GM23248 (cell line): Measurements from ENCODE around the gene IL18RAP. TPM values are rescaled to one million over a fixed set of nuclear protein-coding genes. Genes with fewer than 3 reads are reported as not detected.

Experiments used
- DNase-seq: peaks from one replicate; pipeline ENCODE4 v3.0.0-alpha.2; 2015
- H2AFZ ChIP-seq: fragments of 200-600 bp; sonication (generic); 2 replicates; pipeline ENCODE4 v1.6.1; 2016; ENCODE audit warnings: antibody characterized with exemption
- H3F3A ChIP-seq: fragments of 200-600 bp; sonication (generic); 2 replicates; pipeline ENCODE4 v1.6.1; 2016; ENCODE audit warnings: mild to moderate bottlenecking, antibody characterized with exemption, mixed run types; ENCODE audit not compliant: insufficient read depth
- H3K27ac ChIP-seq: fragments of 200-600 bp; sonication (generic); 2 replicates; pipeline ENCODE4 v1.5.1; 2016; ENCODE audit warnings: mild to moderate bottlenecking
- H3K27me3 ChIP-seq: fragments of 200-600 bp; sonication (generic); replicated peaks from 2 replicates; pipeline ENCODE4 v1.6.1; 2016; ENCODE audit warnings: mild to moderate bottlenecking; ENCODE audit not compliant: insufficient read depth
- H3K36me3 ChIP-seq: fragments of 200-600 bp; sonication (generic); 2 replicates; pipeline ENCODE4 v1.6.1; 2016; ENCODE audit warnings: low read depth, mild to moderate bottlenecking
- H3K4me1 ChIP-seq: fragments of 200-600 bp; sonication (generic); 2 replicates; pipeline ENCODE4 v1.6.1; 2016; ENCODE audit warnings: mild to moderate bottlenecking; ENCODE audit not compliant: insufficient read depth
- H3K4me2 ChIP-seq: fragments of 200-600 bp; sonication (generic); one replicate; pipeline ENCODE4 v1.6.1; 2016; ENCODE audit warnings: mild to moderate bottlenecking; ENCODE audit not compliant: unreplicated experiment
- H3K4me3 ChIP-seq: fragments of 200-600 bp; sonication (generic); 2 replicates; pipeline ENCODE4 v1.5.1; 2016; ENCODE audit warnings: mild to moderate bottlenecking
- H3K79me2 ChIP-seq: fragments of 200-600 bp; sonication (generic); 2 replicates; pipeline ENCODE4 v1.6.1; 2016; ENCODE audit warnings: mild to moderate bottlenecking; ENCODE audit not compliant: insufficient read depth
- H3K9ac ChIP-seq: fragments of 200-600 bp; sonication (generic); 2 replicates; pipeline ENCODE4 v1.6.1; 2016; ENCODE audit warnings: mild to moderate bottlenecking
- H3K9me2 ChIP-seq: fragments of 200-600 bp; sonication (generic); 2 replicates; pipeline ENCODE4 v1.6.1; 2016; ENCODE audit warnings: mixed run types, mild to moderate bottlenecking, moderate library complexity; ENCODE audit not compliant: insufficient read depth
- H3K9me3 ChIP-seq: fragments of 200-600 bp; sonication (generic); one replicate; pipeline ENCODE4 v1.6.1; 2017; ENCODE audit warnings: low read depth
- H4K20me1 ChIP-seq: fragments of 200-600 bp; sonication (generic); 2 replicates; pipeline ENCODE4 v1.6.0; 2016; ENCODE audit not compliant: insufficient read depth
- EZH2 ChIP-seq: fragments of 200-600 bp; sonication (generic); IDR thresholded peaks from 2 replicates; pipeline ENCODE4 v1.6.1; 2018; ENCODE audit warnings: antibody characterized with exemption, mild to moderate bottlenecking; ENCODE audit not compliant: insufficient read depth, poor library complexity, severe bottlenecking
- EZH2phosphoT487 ChIP-seq: fragments of 200-600 bp; sonication (generic); IDR thresholded peaks from 2 replicates; pipeline ENCODE4 v1.6.1; 2018; ENCODE audit warnings: antibody characterized with exemption, moderate library complexity, mild to moderate bottlenecking, low read depth; ENCODE audit not compliant: insufficient read depth
- WGBS, 2 experiments: methylation state at CpG; one replicate each; pipeline ENCODE4 v1.1.6; 2015 to 2017; ENCODE audit warnings: low lambda C conversion rate in 2 of 2, low coverage in 1 of 2; ENCODE audit errors: missing lambda C conversion rate in 2 of 2; 5-methylcytosine and 5-hydroxymethylcytosine counted together
- in situ Hi-C: fragments of 300-500 bp; cut with MboI; formaldehyde crosslinking; loops from 2 replicates; pipeline ENCODE4 v1.15.0; 2020
- polyA plus RNA-seq: library from polyadenylated mRNA; unstranded; fragments of >200 nt; fragmentation: Nextera tagmentation; extraction: Ambion mirVana; gene quantifications from 2 replicates; pipeline ENCODE4 v1.2.1, GENCODE V29; 2016
- total RNA-seq: library from RNA; depleted of rRNA; stranded (reverse); fragments of >200 nt; shearing (Covaris generic); gene quantifications from 2 replicates; pipeline ENCODE4 v1.2.3, GENCODE V29; 2014

Gene IL18RAP
- total and polyA plus RNA-seq, 2 experiments from 2014 or later: 0.11 TPM; not detected in 1

DNA sequence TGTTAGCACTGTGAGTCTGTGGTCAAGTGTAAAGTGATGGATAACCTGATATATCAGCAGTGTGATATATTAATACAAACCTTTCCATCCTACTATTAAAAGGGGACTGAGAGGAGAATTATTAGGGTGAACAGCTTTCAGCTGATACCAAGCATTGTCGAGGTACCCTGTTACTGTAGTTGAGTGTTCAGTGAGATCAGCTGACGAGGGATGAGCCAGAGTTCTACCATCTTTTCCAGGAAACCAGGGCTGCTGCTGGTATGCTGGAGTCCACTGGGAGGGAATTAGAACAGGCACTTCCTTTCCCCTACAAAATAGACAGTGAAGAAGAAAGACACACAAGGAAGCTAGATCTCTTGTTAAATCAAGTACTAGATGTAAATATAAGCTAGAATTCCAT is 408 bp downstream of the IL18RAP start:
- Histone ChIP-seq H3K4me1 (no peaks in the 10 kb centered on the region), H3F3A (no peaks in the 10 kb centered on the region), H3K9me2 (no peaks in the 10 kb centered on the region), H3K9me3 (no peaks in the 10 kb centered on the region), H3K4me2 (no peak overlapping the region), H3K79me2 (no peaks in the 10 kb centered on the region), H3K9ac (no peak overlapping the region), H3K27ac (no peak overlapping the region), H2AFZ (no peak overlapping the region), H3K27me3 (peaks cover 44% of the 10 kb centered on the region), H3K4me3 (no peak overlapping the region), H4K20me1 (no peaks in the 10 kb centered on the region), H3K36me3 (no peaks in the 10 kb centered on the region)
- TF ChIP-seq EZH2 (no peak), EZH2phosphoT487 (no peak)
- no peak for DNase-seq
- in situ Hi-C loops: no loop called here
- WGBS, 2 experiments: 49 to 54% methylated on average over 2 of the region's 2 CpGs

DNA sequence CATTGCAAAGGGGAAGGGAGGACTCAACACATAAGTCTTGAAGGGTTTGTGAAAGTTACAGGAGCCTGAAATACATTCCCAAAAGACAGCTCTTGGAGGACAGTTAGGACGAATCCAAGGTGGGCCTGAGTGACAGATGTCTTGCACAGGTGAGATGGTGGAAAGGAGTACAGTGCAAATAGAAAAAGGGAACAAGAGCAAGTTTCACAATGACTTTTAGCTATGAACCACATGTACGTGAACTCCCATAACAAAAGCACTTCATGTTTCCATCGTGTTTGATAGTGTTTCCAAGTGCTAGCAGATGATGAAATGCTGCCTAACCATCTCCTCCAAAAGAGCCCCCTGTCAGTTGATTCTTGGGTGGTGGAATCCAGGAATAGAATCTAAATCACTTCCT is 1.8 kb downstream of the IL18RAP start:
- TF ChIP-seq EZH2: no peak
- TF ChIP-seq EZH2phosphoT487: no peak
- Histone ChIP-seq H3K4me2 (no peak overlapping the region), H3K36me3 (no peaks in the 10 kb centered on the region), H3K4me3 (no peak overlapping the region), H2AFZ (no peak overlapping the region), H3F3A (no peaks in the 10 kb centered on the region), H3K9me3 (no peaks in the 10 kb centered on the region), H3K79me2 (no peaks in the 10 kb centered on the region), H3K27me3 (peaks cover 45% of the 10 kb centered on the region), H3K4me1 (no peaks in the 10 kb centered on the region), H3K9ac (no peak overlapping the region), H3K27ac (no peak overlapping the region), H4K20me1 (no peaks in the 10 kb centered on the region), H3K9me2 (no peaks in the 10 kb centered on the region)
- WGBS, 2 experiments: 25 to 26% methylated on average over 3 of the region's 3 CpGs
- DNase-seq: no peak
- in situ Hi-C loops: loop anchor here (25.0 kb wide), 2 partner anchors 412 to 512 kb away; no protein-coding TSS in a partner anchor

DNA sequence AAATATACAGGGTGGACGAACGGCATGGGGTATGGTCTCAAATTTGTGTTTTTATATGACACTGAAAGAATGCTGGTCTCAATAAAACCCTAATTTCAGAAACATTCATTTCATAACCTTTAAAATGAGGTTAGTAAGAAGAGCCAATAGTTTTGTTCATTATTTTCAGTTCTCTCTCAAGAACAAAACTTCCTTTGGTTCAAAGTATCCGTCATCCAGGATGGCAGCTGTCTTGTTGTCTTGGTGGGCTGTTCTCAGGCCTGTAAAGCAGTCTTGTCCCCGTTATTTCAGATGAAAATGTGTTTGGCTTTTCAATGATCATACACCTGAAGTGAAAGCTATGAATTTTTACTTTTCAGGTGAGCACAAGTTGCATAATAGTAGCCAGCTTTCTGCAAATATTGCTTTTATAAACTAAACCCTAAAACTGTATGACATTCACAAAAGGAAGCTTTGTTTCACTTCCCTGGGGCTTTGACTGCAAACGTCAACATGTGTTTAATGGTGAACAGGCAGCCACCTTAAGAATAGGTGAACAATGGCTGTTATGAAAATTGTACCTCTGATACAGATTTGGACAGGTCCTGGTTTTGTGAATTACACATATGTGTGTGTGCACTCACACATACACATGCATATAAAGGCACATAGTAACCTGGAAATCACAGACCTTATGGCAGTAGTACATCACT is 2.6 kb downstream of the IL18RAP start:
- DNase-seq: no peak
- WGBS, 2 experiments: 47 to 50% methylated on average over 5 of the region's 5 CpGs
- H3K9ac ChIP-seq: no peak overlapping the region
- no peaks in the 10 kb centered on the region for H3F3A ChIP-seq
- no peaks in the 10 kb centered on the region for H3K9me2 ChIP-seq
- H3K4me3 ChIP-seq: no peak overlapping the region
- in situ Hi-C loops: loop anchor here (25.0 kb wide), 2 partner anchors 413 to 513 kb away; no protein-coding TSS in a partner anchor
- H2AFZ ChIP-seq: no peak overlapping the region
- H3K36me3 ChIP-seq: no peaks in the 10 kb centered on the region
- H3K9me3 ChIP-seq: no peaks in the 10 kb centered on the region
- TF ChIP-seq EZH2phosphoT487 (no peak), EZH2 (no peak)
- H3K4me2 ChIP-seq: no peak overlapping the region
- no peak overlapping the region for H3K27ac ChIP-seq
- no peaks in the 10 kb centered on the region for H3K79me2 ChIP-seq
- H3K27me3 ChIP-seq: peaks cover 39% of the 10 kb centered on the region
- H3K4me1 ChIP-seq: no peaks in the 10 kb centered on the region
- no peaks in the 10 kb centered on the region for H4K20me1 ChIP-seq

DNA sequence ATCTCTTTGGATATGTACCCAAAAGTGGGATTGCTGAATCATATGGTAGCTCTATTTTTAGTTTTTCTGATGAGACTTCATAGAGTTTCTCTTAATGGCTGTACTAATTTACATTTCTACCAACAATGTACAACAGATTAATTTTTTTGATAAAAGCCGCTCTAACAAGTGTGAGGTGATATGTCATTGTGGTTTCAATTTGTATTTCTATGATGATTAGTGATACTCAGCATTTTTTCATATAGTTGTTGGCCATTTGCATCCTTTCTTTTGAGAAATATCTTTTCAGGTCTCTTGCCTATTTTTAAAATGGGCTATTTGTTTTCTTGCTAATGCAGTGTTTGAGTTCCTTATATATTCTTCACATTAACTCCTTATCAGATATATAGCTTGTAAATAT is 4.3 kb downstream of the IL18RAP start:
- in situ Hi-C loops: loop anchor here (25.0 kb wide), 2 partner anchors 415 to 515 kb away; no protein-coding TSS in a partner anchor
- Histone ChIP-seq H4K20me1 (no peaks in the 10 kb centered on the region), H3K36me3 (no peaks in the 10 kb centered on the region), H3K4me1 (no peaks in the 10 kb centered on the region), H3K79me2 (no peaks in the 10 kb centered on the region), H3K27ac (no peak overlapping the region), H3K4me3 (no peak overlapping the region), H3K9ac (no peak overlapping the region), H3K4me2 (no peak overlapping the region), H2AFZ (no peak overlapping the region), H3K9me2 (no peaks in the 10 kb centered on the region), H3K9me3 (no peaks in the 10 kb centered on the region), H3F3A (no peaks in the 10 kb centered on the region), H3K27me3 (peaks cover 33% of the 10 kb centered on the region)
- no peak for TF ChIP-seq EZH2
- no peak for TF ChIP-seq EZH2phosphoT487
- DNase-seq: no peak
- WGBS, 2 experiments: 44 to 50% methylated on average over 1 of the region's 1 CpG

DNA sequence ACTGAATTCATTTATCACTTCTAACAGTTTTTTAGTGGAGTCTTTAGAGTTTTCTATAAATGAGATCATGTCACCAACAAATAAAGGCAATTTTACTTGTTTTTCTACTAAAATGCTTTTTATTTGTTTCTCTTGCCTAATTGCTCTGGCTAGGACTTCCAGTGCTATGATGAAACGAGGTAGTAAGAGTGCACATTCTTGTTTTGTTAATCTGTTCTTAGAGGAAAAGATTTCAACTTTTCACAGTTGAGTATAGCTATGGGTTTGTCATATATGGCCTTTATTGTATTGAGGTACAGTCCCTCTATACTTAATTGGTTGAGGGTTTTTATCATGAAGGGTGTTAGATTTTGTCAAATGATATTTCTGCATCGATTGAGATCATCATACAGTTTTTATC is 5.6 kb downstream of the IL18RAP start:
- no peaks in the 10 kb centered on the region for H4K20me1 ChIP-seq
- no peaks in the 10 kb centered on the region for H3K9me3 ChIP-seq
- no peak overlapping the region for H3K4me3 ChIP-seq
- peaks cover 33% of the 10 kb centered on the region for H3K27me3 ChIP-seq
- no peak overlapping the region for H3K27ac ChIP-seq
- H3K4me1 ChIP-seq: no peaks in the 10 kb centered on the region
- no peaks in the 10 kb centered on the region for H3K36me3 ChIP-seq
- H3K4me2 ChIP-seq: no peak overlapping the region
- H3K9ac ChIP-seq: no peak overlapping the region
- no peaks in the 10 kb centered on the region for H3K9me2 ChIP-seq
- WGBS, 2 experiments: 28 to 44% methylated on average over 2 of the region's 2 CpGs
- no peak for DNase-seq
- in situ Hi-C loops: loop anchor here (25.0 kb wide), 2 partner anchors 416 to 516 kb away; no protein-coding TSS in a partner anchor
- no peak overlapping the region for H2AFZ ChIP-seq
- no peaks in the 10 kb centered on the region for H3K79me2 ChIP-seq
- H3F3A ChIP-seq: no peaks in the 10 kb centered on the region
- no peak for TF ChIP-seq EZH2phosphoT487
- TF ChIP-seq EZH2: no peak
